ENCODE results near the gene WDFY3. TPM values are rescaled to one million over a fixed set of nuclear protein-coding genes. Genes with fewer than 3 reads are reported as not detected.

Gene WDFY3
- total RNA-seq, 1 donor from 2014 or later: 55.8 TPM

DNA sequence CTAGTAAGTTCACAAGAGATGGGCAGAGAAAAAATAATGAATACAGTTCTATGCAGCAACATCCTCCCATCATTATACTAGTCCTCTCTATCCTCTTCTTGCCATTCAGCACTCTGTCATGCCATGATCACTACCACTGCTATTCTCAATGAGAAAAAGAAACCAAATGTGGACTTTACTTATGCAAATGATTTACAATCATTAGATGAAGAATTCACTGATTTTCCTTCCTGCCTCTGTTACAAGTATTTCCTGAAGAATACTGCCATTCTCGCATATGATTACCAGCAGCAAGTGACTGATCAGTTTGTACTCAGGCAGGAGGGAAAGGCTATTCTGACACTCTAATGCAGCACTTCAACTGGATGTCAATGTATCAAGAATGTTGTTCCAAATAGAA, 50.3 kb downstream of the WDFY3 start:
- Histone ChIP-seq H3K36me3 (peaks cover 5% of the 10 kb centered on the region), H3F3A (ENCODE audit: low read depth) (no peaks in the 10 kb centered on the region), H3K4me3 (no peak overlapping the region), H4K20me1 (ENCODE audit: low read depth) (peaks cover 16% of the 10 kb centered on the region), H3K9ac (no peak overlapping the region), H3K27ac (no peak overlapping the region), H3K4me2 (no peak overlapping the region), H3K27me3 (no peaks in the 10 kb centered on the region), H2AFZ (replicated peaks) (no peak overlapping the region), H3K4me1 (no peaks in the 10 kb centered on the region), H3K9me3 (ENCODE audit: low read depth) (no peaks in the 10 kb centered on the region), H3K79me2 (ENCODE audit: low read depth) (peaks cover 61% of the 10 kb centered on the region)
- no peak overlapping the region for H3K4me3 Mint-ChIP-seq
- no peak overlapping the region for H3K27ac Mint-ChIP-seq
- TF ChIP-seq EZH2 (IDR thresholded peaks at IDR 0.05): no peak
- TF ChIP-seq, protein P1, sequence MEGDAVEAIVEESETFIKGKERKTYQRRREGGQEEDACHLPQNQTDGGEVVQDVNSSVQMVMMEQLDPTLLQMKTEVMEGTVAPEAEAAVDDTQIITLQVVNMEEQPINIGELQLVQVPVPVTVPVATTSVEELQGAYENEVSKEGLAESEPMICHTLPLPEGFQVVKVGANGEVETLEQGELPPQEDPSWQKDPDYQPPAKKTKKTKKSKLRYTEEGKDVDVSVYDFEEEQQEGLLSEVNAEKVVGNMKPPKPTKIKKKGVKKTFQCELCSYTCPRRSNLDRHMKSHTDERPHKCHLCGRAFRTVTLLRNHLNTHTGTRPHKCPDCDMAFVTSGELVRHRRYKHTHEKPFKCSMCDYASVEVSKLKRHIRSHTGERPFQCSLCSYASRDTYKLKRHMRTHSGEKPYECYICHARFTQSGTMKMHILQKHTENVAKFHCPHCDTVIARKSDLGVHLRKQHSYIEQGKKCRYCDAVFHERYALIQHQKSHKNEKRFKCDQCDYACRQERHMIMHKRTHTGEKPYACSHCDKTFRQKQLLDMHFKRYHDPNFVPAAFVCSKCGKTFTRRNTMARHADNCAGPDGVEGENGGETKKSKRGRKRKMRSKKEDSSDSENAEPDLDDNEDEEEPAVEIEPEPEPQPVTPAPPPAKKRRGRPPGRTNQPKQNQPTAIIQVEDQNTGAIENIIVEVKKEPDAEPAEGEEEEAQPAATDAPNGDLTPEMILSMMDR (IDR thresholded peaks at IDR 0.05): no peak
- no peaks in the 10 kb centered on the region for H3K9me3 Mint-ChIP-seq
- H3K27me3 Mint-ChIP-seq (ENCODE audit: insufficient read depth, low read depth): no peaks in the 10 kb centered on the region
- H3K4me1 Mint-ChIP-seq: no peaks in the 10 kb centered on the region
- peaks cover 30% of the 10 kb centered on the region for H3K36me3 Mint-ChIP-seq
- DNase-seq (ENCODE audit: low spot score): no peak

DNA sequence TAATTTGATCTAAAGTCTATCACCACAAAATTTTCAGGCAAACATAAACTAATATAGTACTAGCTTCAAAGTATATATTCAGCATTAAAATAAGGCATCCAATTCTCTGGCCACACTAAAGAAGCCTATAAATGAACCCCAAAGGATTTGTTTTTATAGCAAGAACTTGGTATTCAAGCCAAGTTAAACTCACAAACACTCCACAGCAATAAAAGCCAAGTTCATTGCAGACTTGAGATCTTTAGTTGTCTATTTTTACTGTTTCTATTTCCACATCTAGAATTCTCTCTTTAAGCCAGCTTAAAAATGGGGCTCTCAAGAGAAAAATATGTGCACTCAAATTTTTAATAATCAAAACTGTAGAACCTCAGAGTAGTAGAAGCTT, 51.1 kb downstream of the WDFY3 start:
- no peaks in the 10 kb centered on the region for H3F3A ChIP-seq (ENCODE audit: low read depth)
- H3K27ac Mint-ChIP-seq: no peak overlapping the region
- no peaks in the 10 kb centered on the region for H3K9me3 Mint-ChIP-seq
- peaks cover 29% of the 10 kb centered on the region for H3K36me3 Mint-ChIP-seq
- no peak overlapping the region for H2AFZ ChIP-seq (replicated peaks)
- no peaks in the 10 kb centered on the region for H3K4me1 ChIP-seq
- no peak overlapping the region for H3K27ac ChIP-seq
- no peaks in the 10 kb centered on the region for H3K4me1 Mint-ChIP-seq
- no peaks in the 10 kb centered on the region for H3K27me3 ChIP-seq
- TF ChIP-seq EZH2phosphoT487 (IDR thresholded peaks at IDR 0.05) (no peak), EZH2 (IDR thresholded peaks at IDR 0.05) (no peak)
- TF ChIP-seq, protein P1 (IDR thresholded peaks at IDR 0.05): no peak
- H3K9ac ChIP-seq: no peak overlapping the region
- peaks cover 5% of the 10 kb centered on the region for H3K36me3 ChIP-seq
- H3K79me2 ChIP-seq (ENCODE audit: low read depth): peaks cover 55% of the 10 kb centered on the region
- H3K9me3 ChIP-seq (ENCODE audit: low read depth): no peaks in the 10 kb centered on the region
- H3K27me3 Mint-ChIP-seq (ENCODE audit: insufficient read depth, low read depth): no peaks in the 10 kb centered on the region
- DNase-seq (ENCODE audit: low spot score): no peak
- no peak overlapping the region for H3K4me3 ChIP-seq
- no peak overlapping the region for H3K4me3 Mint-ChIP-seq
- peaks cover 16% of the 10 kb centered on the region for H4K20me1 ChIP-seq (ENCODE audit: low read depth)
- H3K4me2 ChIP-seq: no peak overlapping the region

DNA sequence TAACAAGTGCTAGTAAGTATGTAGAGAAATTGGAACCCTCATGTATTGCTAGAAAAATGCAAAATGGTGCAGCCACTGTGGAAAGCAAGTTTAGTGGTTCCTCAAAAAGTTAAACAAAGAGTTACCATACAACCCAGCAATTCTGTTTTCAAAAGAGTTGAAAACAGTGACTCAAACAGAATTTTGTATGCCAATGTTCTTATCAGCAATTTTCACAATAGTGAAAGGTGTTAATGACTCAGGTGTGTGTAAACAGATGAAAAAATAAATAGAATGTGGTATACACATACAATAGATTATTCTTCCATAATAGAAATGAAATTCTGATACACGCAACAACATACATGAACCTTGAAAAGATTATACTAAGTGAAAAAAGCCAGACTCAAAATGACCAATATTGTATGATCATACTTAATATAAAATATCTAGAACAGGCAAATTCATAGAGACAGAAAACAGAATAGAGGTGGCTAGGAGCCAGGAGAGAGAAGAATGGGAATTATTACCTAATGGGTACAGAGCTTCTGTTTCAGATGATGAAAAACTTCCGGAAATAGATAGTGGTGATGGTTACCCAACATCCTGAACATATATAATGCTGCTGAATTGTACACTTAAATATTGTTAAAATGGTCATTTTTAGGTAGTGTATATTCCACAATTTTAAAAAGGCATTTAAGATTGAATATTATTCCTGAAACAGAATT, 51.6 kb downstream of the WDFY3 start:
- no peak overlapping the region for H2AFZ ChIP-seq (replicated peaks)
- H3K4me2 ChIP-seq: no peak overlapping the region
- H3K27me3 Mint-ChIP-seq (ENCODE audit: insufficient read depth, low read depth): no peaks in the 10 kb centered on the region
- H3K9me3 Mint-ChIP-seq: no peaks in the 10 kb centered on the region
- peaks cover 30% of the 10 kb centered on the region for H3K36me3 Mint-ChIP-seq
- H3K27me3 ChIP-seq: no peaks in the 10 kb centered on the region
- peaks cover 2% of the 10 kb centered on the region for H3K36me3 ChIP-seq
- TF ChIP-seq EZH2phosphoT487 (IDR thresholded peaks at IDR 0.05) (no peak), EZH2 (IDR thresholded peaks at IDR 0.05) (no peak)
- TF ChIP-seq, protein P1 (IDR thresholded peaks at IDR 0.05): no peak
- no peak overlapping the region for H3K9ac ChIP-seq
- no peak overlapping the region for H3K4me3 Mint-ChIP-seq
- H3K9me3 ChIP-seq (ENCODE audit: low read depth): no peaks in the 10 kb centered on the region
- H3K4me1 ChIP-seq: no peaks in the 10 kb centered on the region
- H4K20me1 ChIP-seq (ENCODE audit: low read depth): peaks cover 16% of the 10 kb centered on the region
- H3K79me2 ChIP-seq (ENCODE audit: low read depth): peaks cover 49% of the 10 kb centered on the region
- no peak overlapping the region for H3K4me3 ChIP-seq
- H3K4me1 Mint-ChIP-seq: no peaks in the 10 kb centered on the region
- no peak overlapping the region for H3K27ac ChIP-seq
- no peak overlapping the region for H3K27ac Mint-ChIP-seq
- H3F3A ChIP-seq (ENCODE audit: low read depth): no peaks in the 10 kb centered on the region
- no peak for DNase-seq (ENCODE audit: low spot score)
